Measurements from ENCODE around the gene NRL. TPM values are rescaled to one million over a fixed set of nuclear protein-coding genes. Genes with fewer than 3 reads are reported as not detected.

The NRL gene
- total and polyA plus RNA-seq, 12 donors = 2.2 to 20.2 (median 4.5) TPM

- H3K36me3 ChIP-seq (replicated peaks in 1 of 2) = peaks cover 0 to 4% of the 10 kb centered on the region in 2 donors
- H3K9me3 ChIP-seq (replicated peaks in 1 of 3) = no peaks in the 10 kb centered on the region
- no peak overlapping the region for H3K27ac ChIP-seq
- 84 to 92% (median 86%) methylated on average over 7 to 13 of the region's 13 CpGs for WGBS, 4 donors
- peaks cover 0 to 12% of the 10 kb centered on the region in 2 donors for H3K4me1 ChIP-seq (replicated peaks in 1 of 2)
- DNase-seq = no peak
- H3K4me3 ChIP-seq = no peak overlapping the region
- intact Hi-C loops (cut with DNase I) = no loop called here
- TF ChIP-seq CTCF (IDR thresholded peaks at IDR 0.05) = no peak
- TF ChIP-seq POLR2A (IDR thresholded peaks at IDR 0.05) = no peak
- H3K27me3 ChIP-seq = no peaks in the 10 kb centered on the region
These were observed 11.3 kb downstream of the NRL start for GRCh38 chr14:24103451-24103850.

GRCh38 chr14:24102357-24103048 is 12.2 kb downstream of the NRL start:
- H3K9me3 ChIP-seq (replicated peaks in 1 of 3) = no peaks in the 10 kb centered on the region
- H3K4me1 ChIP-seq (replicated peaks in 1 of 2) = peaks cover 0 to 8% of the 10 kb centered on the region in 2 donors
- H3K36me3 ChIP-seq (replicated peaks in 1 of 2) = peaks cover 0 to 11% of the 10 kb centered on the region in 2 donors
- H3K4me3 ChIP-seq = no peak overlapping the region
- no peaks in the 10 kb centered on the region for H3K27me3 ChIP-seq
- intact Hi-C loops (cut with DNase I) = no loop called here
- WGBS, 4 donors = 85 to 92% (median 89%) methylated on average over 4 to 7 of the region's 7 CpGs
- DNase-seq = no peak
- no peak for TF ChIP-seq POLR2A (IDR thresholded peaks at IDR 0.05)
- no peak for TF ChIP-seq CTCF (IDR thresholded peaks at IDR 0.05)
- H3K27ac ChIP-seq = no peak overlapping the region

- no peak for TF ChIP-seq CTCF (IDR thresholded peaks at IDR 0.05)
- TF ChIP-seq POLR2A (IDR thresholded peaks at IDR 0.05) = no peak
- WGBS, 4 donors = 89 to 100% (median 93%) methylated on average over 3 of the region's 3 CpGs
- no peak for DNase-seq
- H3K36me3 ChIP-seq (replicated peaks in 1 of 2) = peaks cover 0 to 11% of the 10 kb centered on the region in 2 donors
- H3K9me3 ChIP-seq (replicated peaks in 1 of 3) = no peaks in the 10 kb centered on the region
- no peaks in the 10 kb centered on the region for H3K27me3 ChIP-seq
- intact Hi-C loops (cut with DNase I) = no loop called here
- no peaks in the 10 kb centered on the region for H3K4me1 ChIP-seq (replicated peaks in 1 of 2)
- no peak overlapping the region for H3K4me3 ChIP-seq
- H3K27ac ChIP-seq = no peak overlapping the region
These were observed 13.7 kb downstream of the NRL start for GRCh38 chr14:24100982-24101494.

GRCh38 chr14:24100197-24100981 is 14.4 kb downstream of the NRL start:
- DNase-seq = no peak
- no peaks in the 10 kb centered on the region for H3K9me3 ChIP-seq (replicated peaks in 1 of 3)
- intact Hi-C loops (cut with DNase I) = no loop called here
- H3K27ac ChIP-seq = no peak overlapping the region
- H3K4me1 ChIP-seq (replicated peaks in 1 of 2) = peaks cover 0 to 5% of the 10 kb centered on the region in 2 donors
- no peak overlapping the region for H3K4me3 ChIP-seq
- 80 to 90% (median 84%) methylated on average over 4 of the region's 4 CpGs for WGBS, 4 donors
- no peak for TF ChIP-seq CTCF (IDR thresholded peaks at IDR 0.05)
- no peak for TF ChIP-seq POLR2A (IDR thresholded peaks at IDR 0.05)
- peaks cover 0 to 11% of the 10 kb centered on the region in 2 donors for H3K36me3 ChIP-seq (replicated peaks in 1 of 2)
- H3K27me3 ChIP-seq = no peaks in the 10 kb centered on the region
